Measurements from ENCODE around the gene MMP7. TPM values are rescaled to one million over a fixed set of nuclear protein-coding genes. Genes with fewer than 3 reads are reported as not detected.

Gene MMP7
- total RNA-seq, 2 experiments from 2014 or later: not detected

- peaks cover 15% of the 10 kb centered on the region for H3K4me1 ChIP-seq (ENCODE audit: insufficient read depth, low read length, poor library complexity, severe bottlenecking)
- H2AFZ ChIP-seq (ENCODE audit: low read length): no peak overlapping the region
- H3K4me3 ChIP-seq (ENCODE audit: low read depth, low read length, poor library complexity, severe bottlenecking): no peak overlapping the region
- no peaks in the 10 kb centered on the region for H3K9me2 ChIP-seq (ENCODE audit: insufficient read depth, low read length)
- no TSS peak for BruUV-seq (replicated peaks)
- CTCF ChIA-PET (ENCODE audit: unreplicated experiment): no interaction called here
- no peaks in the 10 kb centered on the region for H3K79me2 ChIP-seq (ENCODE audit: insufficient read depth, low read depth, low read length)
- TF ChIP-seq CTCF (conservative IDR thresholded peaks at IDR 0.05; ENCODE audit: low read length): no peak
- H3K36me3 ChIP-seq (ENCODE audit: insufficient read depth, low read length): no peaks in the 10 kb centered on the region
- H3K27ac ChIP-seq (ENCODE audit: low read depth, low read length, poor library complexity, severe bottlenecking): no peak overlapping the region
- intact Hi-C loops (cut with micrococcal nuclease; ENCODE audit: unreplicated experiment): no loop called here
- DNase-seq (ENCODE audit: low spot score): no peak
- POLR2A ChIA-PET: interaction anchor here (0.6 to 1.7 kb wide), 5 partner anchors 12 to 206 kb away, joined by 4 to 13 read pairs (median 4); no protein-coding TSS in a partner anchor
- H4K20me1 ChIP-seq (ENCODE audit: insufficient read depth, low read length): no peaks in the 10 kb centered on the region
- no peak overlapping the region for H3K4me2 ChIP-seq (ENCODE audit: low read length)
- no peaks in the 10 kb centered on the region for H3K9me3 ChIP-seq (ENCODE audit: low read length)
Measured at GRCh38 chr11:102545701-102546100, 15.2 kb upstream of the MMP7 start.

- H3K27ac ChIP-seq (ENCODE audit: low read depth, low read length, poor library complexity, severe bottlenecking): no peak overlapping the region
- intact Hi-C loops (cut with micrococcal nuclease; ENCODE audit: unreplicated experiment): no loop called here
- ChIA-PET CTCF (ENCODE audit: unreplicated experiment) (no interaction called here), POLR2A (interaction anchor here (1.9 kb wide), 1 partner anchor 10 kb away, joined by 6 read pairs; no protein-coding TSS in a partner anchor)
- no peaks in the 10 kb centered on the region for H3K79me2 ChIP-seq (ENCODE audit: insufficient read depth, low read depth, low read length)
- H3K9me2 ChIP-seq (ENCODE audit: insufficient read depth, low read length): no peaks in the 10 kb centered on the region
- no peaks in the 10 kb centered on the region for H3K36me3 ChIP-seq (ENCODE audit: insufficient read depth, low read length)
- no peak for DNase-seq (ENCODE audit: low spot score)
- H2AFZ ChIP-seq (ENCODE audit: low read length): no peak overlapping the region
- TF ChIP-seq EZH2phosphoT487 (IDR thresholded peaks at IDR 0.05; ENCODE audit: borderline replicate concordance, low read depth, low read length) (no peak), CTCF (conservative IDR thresholded peaks at IDR 0.05; ENCODE audit: low read length) (no peak)
- H3K4me3 ChIP-seq (ENCODE audit: low read depth, low read length, poor library complexity, severe bottlenecking): no peak overlapping the region
- no peaks in the 10 kb centered on the region for H4K20me1 ChIP-seq (ENCODE audit: insufficient read depth, low read length)
- H3K4me1 ChIP-seq (ENCODE audit: insufficient read depth, low read length, poor library complexity, severe bottlenecking): peaks cover 16% of the 10 kb centered on the region
- BruUV-seq (replicated peaks): no TSS peak
- no peaks in the 10 kb centered on the region for H3K9me3 ChIP-seq (ENCODE audit: low read length)
- H3K4me2 ChIP-seq (ENCODE audit: low read length): no peak overlapping the region
Measured at GRCh38 chr11:102544594-102544993, 14.0 kb upstream of the MMP7 start.

GRCh38 chr11:102539567-102539966 lies 9.0 kb upstream of the MMP7 start:
- ChIA-PET POLR2A (interaction anchor here (0.7 to 2.5 kb wide), 7 partner anchors 11 to 1256 kb away, joined by 3 to 11 read pairs (median 4); no protein-coding TSS in a partner anchor), CTCF (ENCODE audit: unreplicated experiment) (no interaction called here)
- Histone ChIP-seq H3K9me2 (ENCODE audit: insufficient read depth, low read length) (no peaks in the 10 kb centered on the region), H3K4me3 (ENCODE audit: low read depth, low read length, poor library complexity, severe bottlenecking) (no peak overlapping the region), H3K79me2 (ENCODE audit: insufficient read depth, low read depth, low read length) (no peaks in the 10 kb centered on the region), H3K27ac (ENCODE audit: low read depth, low read length, poor library complexity, severe bottlenecking) (no peak overlapping the region), H3K4me1 (ENCODE audit: insufficient read depth, low read length, poor library complexity, severe bottlenecking) (peaks cover 16% of the 10 kb centered on the region), H3K4me2 (ENCODE audit: low read length) (peak overlapping the region; percentile 27; the same call in 1 of the 2 replicates), H3K9me3 (ENCODE audit: low read length) (no peaks in the 10 kb centered on the region), H4K20me1 (ENCODE audit: insufficient read depth, low read length) (no peaks in the 10 kb centered on the region), H3K36me3 (ENCODE audit: insufficient read depth, low read length) (no peaks in the 10 kb centered on the region), H2AFZ (ENCODE audit: low read length) (no peak overlapping the region)
- DNase-seq (ENCODE audit: low spot score): no peak
- BruUV-seq (replicated peaks): no TSS peak
- intact Hi-C loops (cut with micrococcal nuclease; ENCODE audit: unreplicated experiment): no loop called here
- no peak for TF ChIP-seq CTCF (conservative IDR thresholded peaks at IDR 0.05; ENCODE audit: low read length)
- no peak for TF ChIP-seq EZH2phosphoT487 (IDR thresholded peaks at IDR 0.05; ENCODE audit: borderline replicate concordance, low read depth, low read length)
